Activated CD4-positive, alpha-beta T cell treated with anti-CD3 and anti-CD28 coated beads, Interleukin-2, amount 10 ng/mL, durations not matched to agents 24 days and 14 days (primary cell): ENCODE measurements around the gene SHMT1. TPM values are rescaled to one million over a fixed set of nuclear protein-coding genes. Genes with fewer than 3 reads are reported as not detected.
"Not testable (repeated sequence)": the region's sequence is repeated elsewhere in the genome, so short reads cannot be mapped to it uniquely, and the experiment has no call there.

ENCODE experiments used
- DNase-seq: peaks from one replicate; pipeline ENCODE4 v3.0.0; 2022
- H3K27ac Mint-ChIP-seq: one replicate; pipeline ENCODE4 v1.8.0; 2022; ENCODE audit warnings: mild to moderate bottlenecking, mixed read lengths
- H3K27me3 Mint-ChIP-seq: one replicate; pipeline ENCODE4 v1.8.0; 2022; ENCODE audit warnings: mixed read lengths
- H3K36me3 Mint-ChIP-seq: one replicate; pipeline ENCODE4 v1.8.0; 2022; ENCODE audit warnings: low read depth, mild to moderate bottlenecking, mixed read lengths
- H3K4me1 Mint-ChIP-seq: one replicate; pipeline ENCODE4 v1.8.0; 2021; ENCODE audit warnings: mixed read lengths
- H3K4me3 Mint-ChIP-seq: one replicate; pipeline ENCODE4 v1.8.0; 2022; ENCODE audit warnings: mild to moderate bottlenecking, moderate library complexity, mixed read lengths
- H3K9me3 Mint-ChIP-seq: one replicate; pipeline ENCODE4 v1.8.0; 2021; ENCODE audit warnings: mixed read lengths
- intact Hi-C: fragments of 100-400 bp; cut with micrococcal nuclease; formaldehyde crosslinking; loops from one replicate; pipeline ENCODE4 v1.15.1; 2023
- total RNA-seq: library from RNA; stranded (reverse); gene quantifications from 2 replicates; pipeline ENCODE4 v1.2.3, GENCODE V29; 2022

Gene SHMT1
- total RNA-seq, 1 donor from 2014 or later: 58.3 TPM

DNA sequence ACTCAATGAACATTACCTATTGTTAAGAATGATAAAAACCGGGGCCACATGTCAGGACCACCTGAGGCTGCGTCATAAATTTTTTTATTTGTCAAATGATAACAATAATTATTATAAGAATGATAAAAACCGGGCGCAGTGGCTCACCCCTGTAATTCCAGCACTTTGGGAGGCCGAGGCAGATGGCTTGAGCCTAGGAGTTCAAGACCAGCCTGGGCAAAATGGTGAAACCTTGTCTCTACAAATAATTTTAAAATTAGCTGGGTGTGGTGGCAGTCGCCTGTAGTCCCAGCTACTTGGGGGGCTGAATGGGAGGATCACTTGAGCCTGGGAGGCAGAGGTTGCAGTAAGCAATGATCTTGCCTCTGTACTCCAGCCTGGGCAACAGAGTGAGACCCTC lies 816 bp upstream of the SHMT1 start:
- no peaks in the 10 kb centered on the region for H3K27me3 Mint-ChIP-seq
- no peaks in the 10 kb centered on the region for H3K9me3 Mint-ChIP-seq
- no peak overlapping the region for H3K4me3 Mint-ChIP-seq
- intact Hi-C loops: loop anchor here (5.0 kb wide), 2 partner anchors 47 to 107 kb away; partner anchors contain the start of genes FLII and SMCR8
- H3K27ac Mint-ChIP-seq: no peak overlapping the region
- no peak for DNase-seq
- peaks cover 10% of the 10 kb centered on the region for H3K36me3 Mint-ChIP-seq
- H3K4me1 Mint-ChIP-seq: peaks cover 14% of the 10 kb centered on the region

DNA sequence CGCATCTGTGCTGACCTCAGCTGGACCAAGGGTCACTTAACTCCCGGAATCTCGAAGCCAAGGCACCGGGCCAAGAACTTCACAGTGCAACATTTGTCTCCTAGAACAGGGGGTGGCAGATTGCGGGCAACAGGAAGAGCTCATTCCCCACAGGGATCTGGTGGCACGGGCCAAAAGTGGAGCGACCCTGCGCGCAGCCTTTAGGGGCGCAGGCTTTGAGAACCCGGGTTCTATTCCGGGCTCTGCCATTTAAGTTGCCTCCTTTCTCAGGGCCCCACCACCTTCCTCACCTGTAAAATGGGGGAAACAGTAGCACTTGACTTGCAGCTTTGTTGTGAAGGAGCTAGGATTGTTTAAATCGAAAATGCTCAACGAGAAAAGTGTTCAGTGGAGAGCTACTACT lies 651 bp downstream of the SHMT1 start:
- H3K9me3 Mint-ChIP-seq: no peaks in the 10 kb centered on the region
- peak overlapping the region; percentile 93 for H3K4me3 Mint-ChIP-seq
- H3K4me1 Mint-ChIP-seq: peaks cover 15% of the 10 kb centered on the region
- H3K27me3 Mint-ChIP-seq: no peaks in the 10 kb centered on the region
- intact Hi-C loops: loop anchor here (5.0 kb wide), 2 partner anchors 45 to 105 kb away; partner anchors contain the start of genes FLII and SMCR8
- DNase-seq: peak; percentile 71
- peaks cover 11% of the 10 kb centered on the region for H3K36me3 Mint-ChIP-seq
- H3K27ac Mint-ChIP-seq: peak overlapping the region; percentile 65

DNA sequence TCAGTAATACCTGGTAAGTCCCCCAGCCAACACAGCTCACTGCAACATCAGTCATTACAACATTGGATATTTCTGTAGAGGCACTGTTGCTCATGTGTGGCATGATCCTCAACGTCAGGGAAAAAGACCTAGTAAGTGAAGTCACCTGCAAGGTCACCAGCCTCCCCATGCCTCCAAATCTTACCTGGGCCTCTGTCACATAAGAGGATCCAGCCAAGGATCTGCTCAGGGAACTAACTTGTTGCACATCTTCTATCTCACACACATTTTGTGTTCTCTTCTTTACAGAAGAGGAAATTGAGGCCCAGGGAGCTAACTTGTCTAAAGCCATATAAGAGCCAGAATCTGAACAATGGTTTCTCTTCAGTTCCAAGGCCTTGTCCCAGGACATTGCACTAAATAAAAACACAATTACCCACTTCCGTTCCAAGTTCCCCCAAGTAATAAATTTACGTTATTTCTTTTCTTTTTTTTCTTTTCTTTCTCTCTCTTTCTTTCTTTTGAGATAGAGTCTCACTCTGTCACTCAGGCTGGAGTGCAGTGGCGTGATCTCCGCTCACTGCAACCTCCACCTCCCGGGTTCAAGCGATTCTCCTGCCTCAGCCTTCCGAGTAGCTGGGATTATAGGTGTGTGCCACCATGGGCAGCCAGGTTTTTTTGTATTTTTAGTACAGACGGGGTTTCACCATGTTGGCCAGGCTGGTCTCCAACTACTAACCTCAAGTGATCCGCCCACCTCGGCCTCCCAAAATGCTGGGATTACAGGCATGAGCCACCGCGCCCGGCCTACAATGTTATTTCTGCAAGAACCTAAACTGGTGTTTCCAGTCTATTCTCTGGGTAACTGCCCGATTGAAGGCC lies 1.3 kb downstream of the SHMT1 start:
- peaks cover 11% of the 10 kb centered on the region for H3K36me3 Mint-ChIP-seq
- no peaks in the 10 kb centered on the region for H3K9me3 Mint-ChIP-seq
- intact Hi-C loops: loop anchor here (5.0 kb wide), 2 partner anchors 45 to 105 kb away; partner anchors contain the start of genes FLII and SMCR8
- H3K4me1 Mint-ChIP-seq: peaks cover 15% of the 10 kb centered on the region
- peak overlapping the region; percentile 93 for H3K4me3 Mint-ChIP-seq
- H3K27me3 Mint-ChIP-seq: no peaks in the 10 kb centered on the region
- peak; percentile 62 for DNase-seq
- peak overlapping the region; percentile 65 for H3K27ac Mint-ChIP-seq

DNA sequence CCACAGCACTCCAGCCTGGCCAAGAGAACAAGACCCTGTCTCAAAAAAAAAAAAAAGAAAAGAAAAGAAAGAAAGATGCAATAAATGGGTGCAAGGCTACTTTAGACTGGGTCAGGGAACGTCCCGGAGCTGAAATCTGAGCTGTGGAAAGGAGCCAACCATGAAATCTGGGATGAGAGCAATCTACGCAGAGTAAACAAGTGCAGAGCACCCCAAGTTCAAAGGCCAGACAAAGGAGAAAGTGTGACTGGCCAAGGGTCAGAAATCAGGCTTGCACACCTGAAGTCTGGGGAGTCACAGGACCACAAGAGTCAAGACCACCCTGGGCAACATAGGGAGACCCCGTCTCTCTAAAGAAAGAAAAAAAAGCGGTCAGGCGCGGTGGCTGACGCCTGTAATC lies 2.8 kb downstream of the SHMT1 start:
- DNase-seq: no peak
- intact Hi-C loops: loop anchor here (5.0 kb wide), 2 partner anchors 43 to 103 kb away; partner anchors contain the start of genes FLII and SMCR8
- Mint-ChIP-seq H3K36me3 (peaks cover 16% of the 10 kb centered on the region), H3K27ac (peak overlapping the region; percentile 45), H3K27me3 (no peaks in the 10 kb centered on the region), H3K4me3 (peak overlapping the region; percentile 3), H3K4me1 (peaks cover 15% of the 10 kb centered on the region), H3K9me3 (no peaks in the 10 kb centered on the region)

DNA sequence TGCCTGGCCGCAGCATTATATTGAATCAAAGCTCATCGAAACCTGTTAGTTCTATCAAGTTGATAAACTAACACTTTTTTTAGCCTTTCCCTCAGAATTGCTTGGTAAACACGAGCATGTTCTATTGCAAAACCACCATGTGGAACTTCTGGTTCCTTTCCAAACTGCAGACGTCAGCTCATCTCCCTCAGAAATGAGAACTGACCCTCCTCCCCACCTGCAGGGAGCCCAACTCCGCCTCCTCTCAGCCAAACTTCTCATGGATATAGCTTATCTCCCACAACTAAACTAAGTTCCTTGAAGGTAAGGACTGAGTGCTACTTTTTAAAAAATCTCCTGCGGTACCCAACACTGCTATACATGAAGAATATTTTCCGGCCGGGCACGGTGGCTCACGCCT lies 6.7 kb downstream of the SHMT1 start:
- intact Hi-C loops: no loop called here
- no peak for DNase-seq
- Mint-ChIP-seq H3K4me3 (no peak overlapping the region), H3K36me3 (peaks cover 31% of the 10 kb centered on the region), H3K9me3 (no peaks in the 10 kb centered on the region), H3K27me3 (no peaks in the 10 kb centered on the region), H3K27ac (no peak overlapping the region), H3K4me1 (peaks cover 2% of the 10 kb centered on the region)

DNA sequence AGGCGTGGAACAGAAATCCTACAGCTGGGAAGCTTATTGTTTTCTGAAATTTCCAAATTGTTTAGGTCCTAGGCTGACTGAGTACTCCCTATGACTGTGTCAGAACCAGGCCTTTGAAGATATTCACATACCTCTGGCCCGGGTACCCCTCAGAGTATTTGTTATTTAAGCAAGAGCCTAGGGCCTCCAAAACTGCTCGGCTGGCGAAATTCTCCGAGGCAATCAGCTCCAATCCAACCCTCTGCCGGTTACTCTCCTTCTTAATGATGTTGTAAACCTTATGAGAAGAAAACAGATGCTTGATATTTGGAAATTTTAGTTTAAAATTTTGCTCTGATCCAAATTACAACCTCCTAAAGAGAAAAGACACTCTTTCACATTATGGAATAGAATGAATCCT lies 9.8 kb downstream of the SHMT1 start:
- Mint-ChIP-seq H3K36me3 (peaks cover 26% of the 10 kb centered on the region), H3K4me1 (no peaks in the 10 kb centered on the region), H3K4me3 (no peak overlapping the region), H3K9me3 (no peaks in the 10 kb centered on the region), H3K27ac (no peak overlapping the region), H3K27me3 (no peaks in the 10 kb centered on the region)
- no peak for DNase-seq
- intact Hi-C loops: no loop called here

DNA sequence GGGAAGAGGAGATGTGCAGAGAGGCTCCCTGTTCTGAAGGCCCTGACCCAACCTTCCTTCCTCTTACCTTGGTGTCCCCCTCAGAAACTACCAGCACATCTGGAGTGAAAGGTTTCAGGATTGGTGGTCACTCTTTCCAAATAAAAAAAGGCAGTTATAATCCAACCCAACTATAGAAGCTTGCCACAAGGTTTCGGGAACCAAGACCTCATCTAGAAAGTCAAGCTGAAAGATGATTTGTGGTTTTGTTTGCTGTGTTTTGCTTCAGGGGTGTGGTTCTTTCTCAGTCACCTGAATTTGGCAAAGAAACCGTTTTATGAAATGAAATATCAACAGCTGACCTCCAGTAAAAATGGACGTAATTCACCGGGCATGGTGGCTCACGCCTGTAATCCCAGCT lies 19.3 kb downstream of the SHMT1 start:
- Mint-ChIP-seq H3K4me1 (no peaks in the 10 kb centered on the region), H3K9me3 (no peaks in the 10 kb centered on the region), H3K27ac (no peak overlapping the region), H3K4me3 (no peak overlapping the region), H3K27me3 (no peaks in the 10 kb centered on the region), H3K36me3 (peaks cover 51% of the 10 kb centered on the region)
- DNase-seq: no peak
- intact Hi-C loops: no loop called here

DNA sequence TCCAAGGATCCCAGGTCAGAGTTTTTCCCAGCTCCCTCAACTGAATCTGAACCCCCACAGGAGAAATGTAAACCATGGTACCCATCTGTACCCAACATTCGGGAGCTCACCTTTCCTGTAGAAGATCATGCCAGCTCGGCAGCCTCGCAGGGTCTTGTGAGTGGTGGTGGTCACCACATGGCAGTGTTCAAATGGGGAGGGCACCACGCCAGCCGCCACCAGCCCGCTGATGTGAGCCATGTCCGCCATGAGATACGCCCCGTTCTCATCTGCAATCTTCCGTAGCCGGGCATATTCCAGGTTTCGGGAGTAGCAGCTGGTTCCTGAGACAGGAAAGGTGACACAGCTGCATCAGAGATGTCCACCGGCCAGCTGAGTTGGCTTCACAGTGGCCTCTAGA lies 23.4 kb downstream of the SHMT1 start:
- intact Hi-C loops: no loop called here
- no peaks in the 10 kb centered on the region for H3K4me1 Mint-ChIP-seq
- peaks cover 50% of the 10 kb centered on the region for H3K36me3 Mint-ChIP-seq
- H3K27me3 Mint-ChIP-seq: no peaks in the 10 kb centered on the region
- H3K4me3 Mint-ChIP-seq: no peak overlapping the region
- H3K27ac Mint-ChIP-seq: no peak overlapping the region
- H3K9me3 Mint-ChIP-seq: no peaks in the 10 kb centered on the region
- no peak for DNase-seq

DNA sequence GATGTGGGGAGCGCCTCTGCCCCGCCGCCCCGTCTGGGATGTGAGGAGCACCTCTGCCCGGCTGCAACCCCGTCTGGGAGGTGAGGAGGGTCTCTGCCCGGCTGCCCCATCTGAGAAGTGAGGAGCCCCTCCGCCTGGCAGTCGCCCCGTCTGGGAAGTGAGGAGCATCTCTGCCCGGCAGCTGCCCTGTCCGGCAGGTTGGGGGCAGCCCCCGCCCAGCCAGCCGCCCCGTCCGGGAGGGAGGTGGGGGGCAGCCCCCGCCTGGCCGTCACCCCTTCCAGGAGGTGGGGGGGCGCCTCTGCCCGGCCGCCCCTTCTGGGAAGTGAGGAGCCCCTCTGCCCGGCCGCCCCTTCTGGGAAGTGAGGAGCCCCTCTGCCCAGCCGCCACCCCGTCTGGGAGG lies 25.2 kb downstream of the SHMT1 start:
- peaks cover 49% of the 10 kb centered on the region for H3K36me3 Mint-ChIP-seq
- H3K4me3 Mint-ChIP-seq, H3K27me3 Mint-ChIP-seq, H3K4me1 Mint-ChIP-seq, H3K27ac Mint-ChIP-seq, H3K9me3 Mint-ChIP-seq, DNase-seq, intact Hi-C loops: not testable (repeated sequence)

DNA sequence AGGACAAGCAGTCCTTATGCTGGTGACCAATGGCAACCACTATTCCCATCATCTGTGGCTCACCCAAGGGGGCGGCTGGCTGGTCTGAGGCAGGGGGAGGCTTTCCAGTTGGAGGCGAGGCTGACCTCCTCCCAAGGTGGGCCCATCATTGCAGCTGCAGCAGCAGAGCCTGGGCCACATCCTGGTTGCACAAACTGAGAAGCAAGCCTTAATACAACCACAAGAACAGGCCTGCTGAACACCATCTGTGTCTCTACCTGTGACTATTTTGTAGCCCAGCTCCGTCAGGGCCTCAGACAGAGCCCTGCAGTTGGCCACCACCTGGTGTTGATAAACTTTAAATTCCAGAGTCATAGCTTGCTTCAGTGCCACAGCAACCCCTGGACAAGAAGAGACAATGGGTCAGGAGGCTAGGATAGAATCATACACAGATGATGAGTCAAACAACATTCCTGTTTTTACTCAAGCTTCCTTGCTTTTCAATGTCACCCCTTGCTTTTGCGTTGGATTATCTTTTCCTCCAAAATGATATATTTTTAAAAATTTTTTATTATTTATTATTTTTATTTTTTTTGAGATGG lies 30.4 kb downstream of the SHMT1 start:
- peaks cover 7% of the 10 kb centered on the region for H3K4me1 Mint-ChIP-seq
- no peaks in the 10 kb centered on the region for H3K9me3 Mint-ChIP-seq
- H3K4me3 Mint-ChIP-seq: no peak overlapping the region
- H3K27me3 Mint-ChIP-seq: no peaks in the 10 kb centered on the region
- intact Hi-C loops: no loop called here
- no peak overlapping the region for H3K27ac Mint-ChIP-seq
- H3K36me3 Mint-ChIP-seq: peaks cover 36% of the 10 kb centered on the region
- DNase-seq: no peak

DNA sequence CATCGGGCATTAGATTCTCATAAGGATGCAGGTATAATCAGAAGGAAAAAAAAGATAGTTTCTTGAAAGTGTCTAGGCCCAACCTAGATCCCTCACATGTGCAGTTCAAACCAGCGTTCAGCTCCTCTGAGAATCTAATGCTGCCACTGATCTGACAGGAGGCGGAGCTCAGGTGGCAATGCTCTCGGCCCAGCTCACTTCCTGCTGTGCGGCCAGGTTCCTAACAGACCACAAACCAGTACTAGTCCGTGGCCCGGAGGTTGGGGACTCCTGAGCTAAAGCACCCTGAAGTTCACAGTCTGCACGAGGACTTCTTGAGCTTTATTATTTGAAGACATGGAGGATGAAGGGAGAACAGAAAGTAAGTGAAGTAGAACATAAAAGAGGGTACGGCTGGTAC lies 31.5 kb downstream of the SHMT1 start:
- peak overlapping the region; percentile 79 for H3K27ac Mint-ChIP-seq
- H3K4me3 Mint-ChIP-seq: peak overlapping the region; percentile 8
- peak; percentile 73 for DNase-seq
- H3K27me3 Mint-ChIP-seq: no peaks in the 10 kb centered on the region
- intact Hi-C loops: no loop called here
- peaks cover 7% of the 10 kb centered on the region for H3K4me1 Mint-ChIP-seq
- H3K36me3 Mint-ChIP-seq: peaks cover 30% of the 10 kb centered on the region
- no peaks in the 10 kb centered on the region for H3K9me3 Mint-ChIP-seq

DNA sequence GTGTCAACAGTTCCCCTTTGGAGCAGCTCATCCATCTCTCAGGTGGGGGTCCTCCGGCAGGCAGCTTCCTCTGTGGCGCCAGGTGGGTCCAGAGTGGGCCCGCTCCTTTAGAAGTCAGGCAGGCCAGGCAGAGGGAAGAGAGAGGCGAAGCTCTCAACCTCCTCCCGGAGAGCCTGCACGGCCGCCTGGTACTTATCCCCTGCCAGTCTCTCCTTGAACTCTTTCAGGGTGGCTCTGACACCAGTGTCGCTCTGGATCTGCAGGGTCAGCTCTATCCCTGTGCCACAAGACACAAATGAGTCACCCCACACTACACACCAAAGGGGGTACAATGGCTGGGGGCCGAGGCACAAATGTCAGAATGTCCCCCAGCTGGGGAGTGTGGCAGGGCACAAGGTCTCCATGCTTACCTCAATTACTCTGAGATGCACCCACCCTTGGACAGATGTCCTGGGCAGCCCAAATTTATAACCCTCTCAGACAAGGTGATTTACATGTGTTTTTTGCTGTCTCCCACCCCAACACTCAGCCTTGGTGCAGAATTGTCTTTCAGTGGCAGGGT lies 34.6 kb downstream of the SHMT1 start:
- Mint-ChIP-seq H3K36me3 (peaks cover 36% of the 10 kb centered on the region), H3K27ac (no peak overlapping the region), H3K27me3 (no peaks in the 10 kb centered on the region), H3K4me1 (peaks cover 7% of the 10 kb centered on the region), H3K9me3 (no peaks in the 10 kb centered on the region), H3K4me3 (no peak overlapping the region)
- intact Hi-C loops: no loop called here
- no peak for DNase-seq

DNA sequence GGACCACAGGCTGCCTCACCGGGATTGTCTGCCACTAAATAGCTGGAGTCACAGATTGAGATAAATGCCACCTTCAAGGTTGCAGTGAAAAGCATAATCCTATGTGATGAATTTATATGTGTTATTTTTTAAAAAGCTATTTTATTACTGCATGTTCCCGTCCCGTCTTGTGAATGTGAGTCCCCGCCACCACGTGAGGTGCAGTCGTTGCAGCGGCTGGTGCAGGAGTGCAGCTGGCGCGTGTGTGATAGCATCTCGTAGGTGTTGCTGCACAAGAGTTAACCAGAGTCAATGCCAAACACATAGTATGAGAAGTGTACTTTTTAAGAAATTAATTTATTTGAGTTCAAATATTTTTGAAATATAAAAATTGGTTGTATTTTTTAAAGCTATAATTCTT lies 35.8 kb downstream of the SHMT1 start:
- H3K27me3 Mint-ChIP-seq: no peaks in the 10 kb centered on the region
- peaks cover 7% of the 10 kb centered on the region for H3K4me1 Mint-ChIP-seq
- DNase-seq: no peak
- no peaks in the 10 kb centered on the region for H3K9me3 Mint-ChIP-seq
- H3K27ac Mint-ChIP-seq: no peak overlapping the region
- no peak overlapping the region for H3K4me3 Mint-ChIP-seq
- H3K36me3 Mint-ChIP-seq: peaks cover 41% of the 10 kb centered on the region
- intact Hi-C loops: no loop called here

DNA sequence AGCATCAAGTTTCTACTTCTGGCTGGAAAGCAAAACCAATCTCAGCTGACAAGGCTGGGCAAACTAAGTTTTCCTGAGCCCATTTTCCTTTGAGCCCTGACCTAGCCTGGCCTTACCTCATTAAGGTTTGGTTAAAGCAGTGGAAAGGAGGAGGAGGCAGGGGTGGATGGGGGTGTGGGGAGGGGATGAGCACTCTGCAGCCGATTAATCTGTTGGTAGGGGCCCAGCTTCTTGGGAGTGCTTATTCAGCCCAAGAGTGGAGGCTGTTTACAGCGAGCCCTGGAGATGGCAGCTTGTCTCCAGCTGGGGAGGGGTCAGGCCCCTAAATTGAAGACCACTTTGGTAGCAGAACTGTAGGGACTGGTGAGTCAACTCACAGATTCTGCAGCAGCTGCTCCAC lies 36.3 kb downstream of the SHMT1 start:
- Mint-ChIP-seq H3K36me3 (peaks cover 42% of the 10 kb centered on the region), H3K27me3 (no peaks in the 10 kb centered on the region), H3K4me3 (no peak overlapping the region), H3K27ac (no peak overlapping the region), H3K4me1 (peaks cover 6% of the 10 kb centered on the region), H3K9me3 (no peaks in the 10 kb centered on the region)
- intact Hi-C loops: no loop called here
- DNase-seq: no peak
